ENCODE data around the gene GNAS.
"Not testable (repeated sequence)": the region's sequence is repeated elsewhere in the genome, so short reads cannot be mapped to it uniquely, and the experiment has no call there.

GNAS gene

GRCh38 chr20:58926802-58927489, 74.4 kb downstream of the GNAS start:
- no peak for DNase-seq (ENCODE audit: insufficient read length, low spot score)
- no peak for TF ChIP-seq PAX5 (IDR thresholded peaks at IDR 0.05; ENCODE audit: insufficient read depth, low read length, severe bottlenecking)
- TF ChIP-seq POLR2AphosphoS5 (IDR thresholded peaks at IDR 0.05; ENCODE audit: low read depth, low read length) = no peak
- FAIRE-seq = no peak

- no peak for DNase-seq (ENCODE audit: insufficient read length, low spot score)
- TF ChIP-seq POLR2A (IDR thresholded peaks at IDR 0.05; ENCODE audit: low read depth, low read length) = no peak
- TF ChIP-seq SPI1 (IDR thresholded peaks at IDR 0.05; ENCODE audit: low read depth, low read length) = no peak
- no peak for TF ChIP-seq TAF1 (IDR thresholded peaks at IDR 0.05; ENCODE audit: low read depth, low read length)
- no peak for TF ChIP-seq POU2F2 (IDR thresholded peaks at IDR 0.05; ENCODE audit: low read depth, low read length)
- no peak for TF ChIP-seq PAX5 (IDR thresholded peaks at IDR 0.05; ENCODE audit: insufficient read depth, low read length, severe bottlenecking)
- TF ChIP-seq POLR2AphosphoS5 (IDR thresholded peaks at IDR 0.05; ENCODE audit: low read depth, low read length) = no peak
- no peak for FAIRE-seq
These were observed 75.1 kb downstream of the GNAS start for GRCh38 chr20:58927490-58928061.

DNA sequence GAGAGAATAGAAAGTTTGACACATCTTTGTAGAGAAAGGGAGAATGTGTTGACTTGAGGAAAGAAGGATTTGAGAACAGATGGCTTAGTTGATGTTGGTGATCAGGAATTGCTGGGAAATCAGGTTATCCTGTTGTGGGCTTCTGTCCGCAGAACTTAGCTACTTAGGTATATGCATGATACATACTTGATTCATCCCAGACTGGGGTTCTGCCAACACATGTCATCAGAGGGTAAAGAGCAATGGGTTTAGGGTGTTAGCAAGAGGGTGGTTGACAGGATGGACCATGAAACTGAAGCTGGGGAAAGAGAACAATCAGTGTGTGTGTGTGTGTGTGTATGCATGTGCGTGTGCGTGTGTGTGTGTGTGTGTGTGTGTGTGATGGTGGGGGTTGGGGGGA, 78.0 kb downstream of the GNAS start:
- FAIRE-seq (no peak), DNase-seq (ENCODE audit: insufficient read length, low spot score) (no peak)
- TF ChIP-seq SPI1 (IDR thresholded peaks at IDR 0.05; ENCODE audit: low read depth, low read length) (no peak), POLR2AphosphoS5 (IDR thresholded peaks at IDR 0.05; ENCODE audit: low read depth, low read length) (no peak), POU2F2 (IDR thresholded peaks at IDR 0.05; ENCODE audit: low read depth, low read length) (no peak), PAX5 (IDR thresholded peaks at IDR 0.05; ENCODE audit: insufficient read depth, low read length, severe bottlenecking) (no peak), TAF1 (IDR thresholded peaks at IDR 0.05; ENCODE audit: low read depth, low read length) (no peak), POLR2A (IDR thresholded peaks at IDR 0.05; ENCODE audit: low read depth, low read length) (no peak)

DNA sequence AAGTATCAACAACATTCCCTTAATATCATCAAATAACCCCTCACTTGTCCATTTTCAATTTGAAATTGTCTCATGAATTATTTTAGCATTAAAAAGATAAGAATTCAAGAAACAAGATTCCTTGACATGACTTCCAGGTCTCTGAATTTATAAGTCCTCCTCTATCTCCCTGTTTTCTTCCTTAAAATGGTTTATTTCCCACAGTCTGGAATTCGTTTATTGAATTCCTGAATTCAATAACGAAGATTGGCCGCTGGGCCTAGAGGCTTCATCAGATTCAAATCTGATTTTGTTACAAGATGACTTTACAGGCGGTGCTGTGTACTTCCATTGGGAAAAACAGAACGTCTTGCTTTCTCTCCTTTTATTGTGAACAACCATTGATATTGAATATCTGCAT, 79.7 kb downstream of the GNAS start:
- FAIRE-seq = no peak
- TF ChIP-seq POLR2AphosphoS5 (IDR thresholded peaks at IDR 0.05; ENCODE audit: low read depth, low read length) (no peak), POLR2A (IDR thresholded peaks at IDR 0.05; ENCODE audit: low read depth, low read length) (no peak), TAF1 (IDR thresholded peaks at IDR 0.05; ENCODE audit: low read depth, low read length) (no peak), SPI1 (IDR thresholded peaks at IDR 0.05; ENCODE audit: low read depth, low read length) (no peak), PAX5 (IDR thresholded peaks at IDR 0.05; ENCODE audit: insufficient read depth, low read length, severe bottlenecking) (no peak), POU2F2 (IDR thresholded peaks at IDR 0.05; ENCODE audit: low read depth, low read length) (no peak)
- no peak for DNase-seq (ENCODE audit: insufficient read length, low spot score)

DNA sequence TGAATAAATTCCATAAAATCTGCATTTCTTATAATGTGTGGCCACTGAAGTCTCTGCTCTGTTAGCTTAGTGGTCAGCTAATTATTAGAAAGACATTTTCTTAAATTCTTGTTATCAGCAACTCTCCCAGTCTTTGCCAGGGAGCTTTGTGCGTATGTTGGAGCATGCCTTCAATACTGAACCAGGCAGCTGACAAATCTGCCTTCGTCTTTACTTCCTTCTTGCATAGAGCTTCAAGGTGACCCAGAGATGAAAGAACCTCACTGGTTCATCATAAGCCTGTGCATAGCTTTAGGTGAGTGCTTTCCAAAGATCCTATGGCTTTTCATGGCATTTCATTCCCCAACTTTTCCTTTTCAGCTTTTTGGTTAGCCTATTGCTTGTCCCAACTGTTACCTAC, 85.6 kb downstream of the GNAS start:
- FAIRE-seq (no peak), DNase-seq (ENCODE audit: insufficient read length, low spot score) (no peak)
- TF ChIP-seq POU2F2 (IDR thresholded peaks at IDR 0.05; ENCODE audit: low read depth, low read length) = no peak
- TF ChIP-seq SPI1 (IDR thresholded peaks at IDR 0.05; ENCODE audit: low read depth, low read length) = no peak
- TF ChIP-seq POLR2A (IDR thresholded peaks at IDR 0.05; ENCODE audit: low read depth, low read length) = no peak
- no peak for TF ChIP-seq TAF1 (IDR thresholded peaks at IDR 0.05; ENCODE audit: low read depth, low read length)

- no peak for TF ChIP-seq POU2F2 (IDR thresholded peaks at IDR 0.05; ENCODE audit: low read depth, low read length)
- no peak for TF ChIP-seq POLR2A (IDR thresholded peaks at IDR 0.05; ENCODE audit: low read depth, low read length)
- TF ChIP-seq POLR2AphosphoS5 (IDR thresholded peaks at IDR 0.05; ENCODE audit: low read depth, low read length) = no peak
- DNase-seq (ENCODE audit: insufficient read length, low spot score) (no peak), FAIRE-seq (no peak)
These were observed 86.0 kb downstream of the GNAS start for GRCh38 chr20:58938541-58938940.

DNA sequence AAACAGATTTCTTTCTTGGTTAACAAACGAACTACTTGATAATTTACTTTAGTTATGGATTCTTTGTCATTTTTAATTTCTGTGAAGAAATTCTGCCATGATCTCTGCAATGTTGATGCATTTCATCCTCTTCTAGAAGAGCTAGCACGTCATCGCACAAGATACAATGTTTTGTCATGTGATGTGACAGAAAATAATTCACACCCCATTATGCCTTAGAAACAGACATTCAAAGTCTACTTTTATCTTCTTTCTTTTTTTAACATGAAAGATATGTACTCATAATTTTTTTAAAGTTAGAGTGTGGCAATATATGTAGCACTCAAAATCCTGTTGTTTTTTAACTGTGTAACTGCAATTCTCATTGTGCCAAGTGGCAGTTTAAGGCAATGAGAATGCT, 89.0 kb downstream of the GNAS start:
- no peak for DNase-seq (ENCODE audit: insufficient read length, low spot score)
- TF ChIP-seq POLR2A (IDR thresholded peaks at IDR 0.05; ENCODE audit: low read depth, low read length) (no peak), TAF1 (IDR thresholded peaks at IDR 0.05; ENCODE audit: low read depth, low read length) (no peak), SPI1 (IDR thresholded peaks at IDR 0.05; ENCODE audit: low read depth, low read length) (no peak), PAX5 (IDR thresholded peaks at IDR 0.05; ENCODE audit: insufficient read depth, low read length, severe bottlenecking) (no peak), POU2F2 (IDR thresholded peaks at IDR 0.05; ENCODE audit: low read depth, low read length) (no peak), POLR2AphosphoS5 (IDR thresholded peaks at IDR 0.05; ENCODE audit: low read depth, low read length) (no peak)
- no peak for FAIRE-seq

- FAIRE-seq (no peak), DNase-seq (ENCODE audit: insufficient read length, low spot score) (no peak)
- TF ChIP-seq SPI1 (IDR thresholded peaks at IDR 0.05; ENCODE audit: low read depth, low read length) (no peak), POLR2A (IDR thresholded peaks at IDR 0.05; ENCODE audit: low read depth, low read length) (no peak), POLR2AphosphoS5 (IDR thresholded peaks at IDR 0.05; ENCODE audit: low read depth, low read length) (no peak), TAF1 (IDR thresholded peaks at IDR 0.05; ENCODE audit: low read depth, low read length) (no peak), PAX5 (IDR thresholded peaks at IDR 0.05; ENCODE audit: insufficient read depth, low read length, severe bottlenecking) (no peak), POU2F2 (IDR thresholded peaks at IDR 0.05; ENCODE audit: low read depth, low read length) (no peak)
These were observed 90.0 kb downstream of the GNAS start for GRCh38 chr20:58942549-58942948.

- no peak for TF ChIP-seq POU2F2 (IDR thresholded peaks at IDR 0.05; ENCODE audit: low read depth, low read length)
- no peak for TF ChIP-seq POLR2AphosphoS5 (IDR thresholded peaks at IDR 0.05; ENCODE audit: low read depth, low read length)
- no peak for TF ChIP-seq POLR2A (IDR thresholded peaks at IDR 0.05; ENCODE audit: low read depth, low read length)
- no peak for DNase-seq (ENCODE audit: insufficient read length, low spot score)
- FAIRE-seq = no peak
These were observed 92.1 kb downstream of the GNAS start for GRCh38 chr20:58944610-58945009.

- FAIRE-seq (no peak), DNase-seq (ENCODE audit: insufficient read length, low spot score) (no peak)
- TF ChIP-seq SPI1 (IDR thresholded peaks at IDR 0.05; ENCODE audit: low read depth, low read length) (peak; percentile 36; the same call in 1 of the 2 replicates), POLR2A (IDR thresholded peaks at IDR 0.05; ENCODE audit: low read depth, low read length) (no peak)
These were observed 93.6 kb downstream of the GNAS start for GRCh38 chr20:58945965-58946631.

- FAIRE-seq; DNase-seq (ENCODE audit: insufficient read length, low spot score): not testable (repeated sequence)
These were observed 95.4 kb downstream of the GNAS start for GRCh38 chr20:58947797-58948388.

All from GM12891 (cell line).